Left cardiac atrium (tissue), 4 donors: ENCODE results near the gene PTPRN2. TPM values are rescaled to one million over a fixed set of nuclear protein-coding genes. Genes with fewer than 3 reads are reported as not detected.
"Not testable (repeated sequence)": the region's sequence is repeated elsewhere in the genome, so short reads cannot be mapped to it uniquely, and the experiment has no call there.

Experiments used
- ATAC-seq, 2 donors: fragments of 200-7000 bp; cut with Tn5 transposase; one replicate each; pipeline ENCODE4 v1.9.1; 2020; ENCODE audit warnings: mild to moderate bottlenecking in 2 of 2, moderate library complexity in 2 of 2
- DNase-seq: peaks from one replicate; pipeline ENCODE4 v3.0.0-alpha.2; 2020
- intact Hi-C, 2 donors: fragments of 100-400 bp; cut with DNase I; formaldehyde crosslinking; loops; one replicate each; pipeline versions ENCODE4 v1.14.1 to v1.15.1; 2022 to 2023
- total RNA-seq, 2 donors: library from RNA; stranded (reverse); fragmentation: NEBNext Ultra II Directional; extraction: Animal tissue kit (Norgen Biotek cat#: 25700); gene quantifications; one replicate each; pipeline ENCODE4 v1.2.1, GENCODE V29; 2021
- donor health status: DM: no; HTN: yes; CAD: no.
- donor health status: DM: no; HTN: yes; CAD: no; lungs with severe emphysema.
- donor health status: DM: yes; HTN: yes; CAD: no.
- donor health status: Dilated cardiomyopathy.

Gene PTPRN2
- total RNA-seq, 2 donors from 2014 or later, result 1.9 to 2.3 TPM

GRCh38 chr7:158357106-158357897 is 230.3 kb downstream of the PTPRN2 start:
- DNase-seq (no peak), ATAC-seq (no peak)
- intact Hi-C loops, result no loop called here

GRCh38 chr7:158356454-158356853 is 231.2 kb downstream of the PTPRN2 start:
- ATAC-seq (no peak), DNase-seq (no peak)
- intact Hi-C loops, result no loop called here

- intact Hi-C loops, result no loop called here
- no peak for ATAC-seq
- DNase-seq, result peak; percentile 2
Measured at GRCh38 chr7:158355456-158356065, 232.1 kb downstream of the PTPRN2 start.

- intact Hi-C loops, result no loop called here
- no peak for ATAC-seq
- no peak for DNase-seq
Measured at GRCh38 chr7:158354861-158355260, 232.8 kb downstream of the PTPRN2 start.

GRCh38 chr7:158353606-158354570 is 233.7 kb downstream of the PTPRN2 start:
- DNase-seq (no peak), ATAC-seq (no peak)
- intact Hi-C loops, result no loop called here

- intact Hi-C loops, DNase-seq, ATAC-seq: not testable (repeated sequence)
Measured at GRCh38 chr7:158351899-158352729, 235.5 kb downstream of the PTPRN2 start.

- intact Hi-C loops, result no loop called here
- DNase-seq (no peak), ATAC-seq (no peak)
Measured at GRCh38 chr7:158351481-158351880, 236.1 kb downstream of the PTPRN2 start.

- intact Hi-C loops, result no loop called here
- ATAC-seq (no peak), DNase-seq (no peak)
Measured at GRCh38 chr7:158351051-158351450, 236.6 kb downstream of the PTPRN2 start.

GRCh38 chr7:158350166-158350900 is 237.3 kb downstream of the PTPRN2 start:
- no peak for DNase-seq

GRCh38 chr7:158348446-158348845 is 239.2 kb downstream of the PTPRN2 start:
- intact Hi-C loops, result no loop called here
- no peak for DNase-seq
- no peak for ATAC-seq

More at GRCh38 chr7:158350166-158350900, 237.3 kb downstream of the PTPRN2 start:
- intact Hi-C loops, result no loop called here
- ATAC-seq, result no peak

GRCh38 chr7:158348039-158348438 is 239.6 kb downstream of the PTPRN2 start:
- ATAC-seq, intact Hi-C loops, DNase-seq: not testable (repeated sequence)

GRCh38 chr7:158345731-158346130 is 241.9 kb downstream of the PTPRN2 start:
- ATAC-seq (no peak), DNase-seq (no peak)
- intact Hi-C loops, result no loop called here

- DNase-seq (no peak), ATAC-seq (no peak)
- intact Hi-C loops, result no loop called here
Measured at GRCh38 chr7:158344706-158345300, 242.8 kb downstream of the PTPRN2 start.

GRCh38 chr7:158343936-158344455 is 243.6 kb downstream of the PTPRN2 start:
- intact Hi-C loops, result no loop called here
- ATAC-seq, result no peak
- no peak for DNase-seq

- no peak for DNase-seq
- intact Hi-C loops, result no loop called here
- no peak for ATAC-seq
Measured at GRCh38 chr7:158343526-158343925, 244.1 kb downstream of the PTPRN2 start.

GRCh38 chr7:158341097-158341496 is 246.5 kb downstream of the PTPRN2 start:
- ATAC-seq, intact Hi-C loops, DNase-seq: not testable (repeated sequence)

GRCh38 chr7:158336952-158337351 is 250.7 kb downstream of the PTPRN2 start:
- DNase-seq, ATAC-seq, intact Hi-C loops: not testable (repeated sequence)
